H9 (cell line): ENCODE results near the gene GSE1. TPM values are rescaled to one million over a fixed set of nuclear protein-coding genes. Genes with fewer than 3 reads are reported as not detected.

Source experiments
- DNase-seq: peaks from one replicate; pipeline ENCODE4 v3.0.0-alpha.2; 2017
- H2AFZ ChIP-seq: one replicate; pipeline ENCODE4 v1.6.1; 2013; ENCODE audit warnings: mild to moderate bottlenecking, low read length, control low read depth, moderate library complexity
- H2AK5ac ChIP-seq: 2 replicates; pipeline ENCODE4 v1.6.1; 2013; ENCODE audit warnings: low read length, control low read depth, mixed read lengths; ENCODE audit not compliant: insufficient read length
- H2BK120ac ChIP-seq: one replicate; pipeline ENCODE4 v1.6.1; 2013; ENCODE audit warnings: low read depth, mild to moderate bottlenecking, low read length, control low read depth, inconsistent platforms; ENCODE audit not compliant: poor library complexity, severe bottlenecking
- H2BK12ac ChIP-seq: 2 replicates; pipeline ENCODE4 v1.6.1; 2013; ENCODE audit warnings: low read length, control low read depth, mixed read lengths, low read depth; ENCODE audit not compliant: insufficient read length
- H2BK15ac ChIP-seq: 2 replicates; pipeline ENCODE4 v1.6.1; 2013; ENCODE audit warnings: low read depth, low read length, control low read depth
- H2BK20ac ChIP-seq: one replicate; pipeline ENCODE4 v1.6.1; 2013; ENCODE audit warnings: low read depth, mild to moderate bottlenecking, low read length, control low read depth, inconsistent platforms; ENCODE audit not compliant: poor library complexity, severe bottlenecking
- H2BK5ac ChIP-seq: 2 replicates; pipeline ENCODE4 v1.6.1; 2013; ENCODE audit warnings: low read length, control low read depth, mixed read lengths; ENCODE audit not compliant: insufficient read length
- H3K14ac ChIP-seq: 2 replicates; pipeline ENCODE4 v1.6.1; 2013; ENCODE audit warnings: low read length, control low read depth; ENCODE audit not compliant: insufficient read depth
- H3K18ac ChIP-seq: 2 replicates; pipeline ENCODE4 v1.6.1; 2013; ENCODE audit warnings: low read depth, mild to moderate bottlenecking, mixed read lengths, low read length, control low read depth; ENCODE audit not compliant: insufficient read length
- H3K23ac ChIP-seq: 2 replicates; pipeline ENCODE4 v1.6.1; 2013; ENCODE audit warnings: low read length, control low read depth, mixed read lengths, low read depth; ENCODE audit not compliant: insufficient read length
- H3K23me2 ChIP-seq: 2 replicates; pipeline ENCODE4 v1.6.1; 2013; ENCODE audit warnings: low read depth, mild to moderate bottlenecking, mixed read lengths, low read length, control low read depth; ENCODE audit not compliant: insufficient read length, poor library complexity, severe bottlenecking
- H3K27ac ChIP-seq: 2 replicates; pipeline ENCODE4 v1.5.1; 2013; ENCODE audit warnings: low read length, control low read depth, mixed read lengths, low read depth; ENCODE audit not compliant: insufficient read length
- H3K27me3 ChIP-seq: 2 replicates; pipeline ENCODE4 v1.6.1; 2013; ENCODE audit warnings: low read length, control low read depth, inconsistent platforms; ENCODE audit not compliant: insufficient read depth
- H3K4ac ChIP-seq: 2 replicates; pipeline ENCODE4 v1.6.1; 2013; ENCODE audit warnings: low read depth, mild to moderate bottlenecking, control low read depth, inconsistent platforms, low read length, moderate library complexity
- H3K4me1 ChIP-seq: 2 replicates; pipeline ENCODE4 v1.6.1; 2013; ENCODE audit warnings: low read length, control low read depth, inconsistent platforms; ENCODE audit not compliant: insufficient read depth
- H3K4me2 ChIP-seq: 2 replicates; pipeline ENCODE4 v1.6.1; 2013; ENCODE audit warnings: low read length, control low read depth, mixed read lengths; ENCODE audit not compliant: insufficient read length, insufficient read depth
- H3K56ac ChIP-seq: 2 replicates; pipeline ENCODE4 v1.6.1; 2013; ENCODE audit warnings: low read depth, mild to moderate bottlenecking, mixed read lengths, low read length, control low read depth; ENCODE audit not compliant: insufficient read length
- H3K79me1 ChIP-seq: 2 replicates; pipeline ENCODE4 v1.6.1; 2013; ENCODE audit warnings: low read depth, mild to moderate bottlenecking, moderate library complexity, low read length, control low read depth, inconsistent platforms; ENCODE audit not compliant: insufficient read depth, poor library complexity, severe bottlenecking
- H3K79me2 ChIP-seq: 2 replicates; pipeline ENCODE4 v1.6.1; 2013; ENCODE audit warnings: low read length, control low read depth, inconsistent platforms; ENCODE audit not compliant: insufficient read depth
- H3K9ac ChIP-seq: 2 replicates; pipeline ENCODE4 v1.6.1; 2013; ENCODE audit warnings: low read length, control low read depth, mixed read lengths; ENCODE audit not compliant: insufficient read length; ENCODE audit errors: extremely low read depth
- H3K9me3 ChIP-seq: one replicate; pipeline ENCODE4 v1.6.1; 2013; ENCODE audit warnings: low read depth, low read length, inconsistent platforms; ENCODE audit not compliant: control insufficient read depth
- H3T11ph ChIP-seq: one replicate; pipeline ENCODE4 v1.6.1; 2013; ENCODE audit warnings: mild to moderate bottlenecking, low read length, control low read depth, inconsistent platforms
- H4K20me1 ChIP-seq: one replicate; pipeline ENCODE4 v1.6.1; 2013; ENCODE audit not compliant: control insufficient read depth, insufficient read length, insufficient read depth
- H4K5ac ChIP-seq: 2 replicates; pipeline ENCODE4 v1.6.1; 2013; ENCODE audit warnings: low read depth, mild to moderate bottlenecking, mixed read lengths, low read length, control low read depth; ENCODE audit not compliant: insufficient read length
- H4K8ac ChIP-seq: replicated peaks from 2 replicates; pipeline ENCODE4 v1.6.1; 2013; ENCODE audit warnings: low read length, control low read depth, mixed read lengths, low read depth; ENCODE audit not compliant: insufficient read length
- H4K91ac ChIP-seq: 2 replicates; pipeline ENCODE4 v1.6.1; 2013; ENCODE audit warnings: low read depth, mild to moderate bottlenecking, moderate library complexity, mixed read lengths, low read length, control low read depth; ENCODE audit not compliant: insufficient read length
- H3K27ac Mint-ChIP-seq, 3 experiments: 2 replicates in 2 of 3; 3 replicates in 1 of 3; pipeline ENCODE4 v1.8.0; 2020 to 2021; ENCODE audit warnings: mixed read lengths in 3 of 3, mild to moderate bottlenecking in 1 of 3, moderate library complexity in 1 of 3
- H3K27me3 Mint-ChIP-seq: 2 replicates; pipeline ENCODE4 v1.8.0; 2021; ENCODE audit warnings: low read depth, mild to moderate bottlenecking, moderate library complexity, mixed read lengths
- H3K36me3 Mint-ChIP-seq, 3 experiments: 2 replicates in 2 of 3; 3 replicates in 1 of 3; pipeline ENCODE4 v1.8.0; 2020 to 2021; ENCODE audit warnings: low read depth in 3 of 3, mixed read lengths in 3 of 3; ENCODE audit not compliant: insufficient read depth in 1 of 3
- H3K4me1 Mint-ChIP-seq, 2 experiments: 2 replicates each; pipeline ENCODE4 v1.8.0; 2020; ENCODE audit warnings: mixed read lengths in 2 of 2
- H3K4me3 Mint-ChIP-seq, 2 experiments: 2 replicates in 1 of 2; 3 replicates in 1 of 2; pipeline ENCODE4 v1.8.0; 2020 to 2021; ENCODE audit warnings: mild to moderate bottlenecking in 2 of 2, mixed read lengths in 2 of 2, moderate library complexity in 1 of 2
- H3K9me3 Mint-ChIP-seq, 2 experiments: 2 replicates in 1 of 2; 3 replicates in 1 of 2; pipeline ENCODE4 v1.8.0; 2020; ENCODE audit warnings: mild to moderate bottlenecking in 2 of 2, mixed read lengths in 2 of 2, moderate library complexity in 1 of 2
- WGBS: extraction: QIAGEN DNeasy Blood & Tissue Kit; methylation state at CpG from one replicate; pipeline ENCODE4 v1.1.7; 2013; ENCODE audit warnings: missing lambda C conversion rate, low lambda C conversion rate, mixed read lengths; ENCODE audit not compliant: insufficient read length; ENCODE audit errors: extremely low coverage; 5-methylcytosine and 5-hydroxymethylcytosine counted together
- total RNA-seq: library from RNA; stranded (reverse); gene quantifications from 2 replicates; pipeline ENCODE4 v1.2.1, GENCODE V29; 2021
- TF ChIP-seq, protein P1 (sequence below): fragments of 200-600 bp; sonication (generic); conservative IDR thresholded peaks from 3 replicates; pipeline ENCODE4 v1.8.0; 2021; ENCODE audit warnings: antibody characterized with exemption, mild to moderate bottlenecking

Gene GSE1
- total RNA-seq, 1 experiment from 2014 or later: 125 TPM

DNA sequence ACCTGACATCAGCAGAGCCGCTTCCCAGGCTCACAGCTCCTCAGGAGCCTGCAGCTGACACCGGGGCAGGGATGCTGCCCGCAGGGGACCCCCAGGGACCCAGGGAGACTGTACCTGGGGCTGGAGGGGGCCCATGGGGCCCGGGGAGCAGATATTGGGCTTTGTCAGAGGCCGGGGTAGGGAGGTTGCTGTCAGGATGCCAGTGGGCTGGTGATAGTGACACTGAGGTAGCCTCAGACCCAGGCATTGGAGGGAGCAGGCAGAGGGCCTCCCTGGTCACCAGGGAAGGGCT lies 15.1 kb downstream of the GSE1 start:
- TF ChIP-seq, protein P1, sequence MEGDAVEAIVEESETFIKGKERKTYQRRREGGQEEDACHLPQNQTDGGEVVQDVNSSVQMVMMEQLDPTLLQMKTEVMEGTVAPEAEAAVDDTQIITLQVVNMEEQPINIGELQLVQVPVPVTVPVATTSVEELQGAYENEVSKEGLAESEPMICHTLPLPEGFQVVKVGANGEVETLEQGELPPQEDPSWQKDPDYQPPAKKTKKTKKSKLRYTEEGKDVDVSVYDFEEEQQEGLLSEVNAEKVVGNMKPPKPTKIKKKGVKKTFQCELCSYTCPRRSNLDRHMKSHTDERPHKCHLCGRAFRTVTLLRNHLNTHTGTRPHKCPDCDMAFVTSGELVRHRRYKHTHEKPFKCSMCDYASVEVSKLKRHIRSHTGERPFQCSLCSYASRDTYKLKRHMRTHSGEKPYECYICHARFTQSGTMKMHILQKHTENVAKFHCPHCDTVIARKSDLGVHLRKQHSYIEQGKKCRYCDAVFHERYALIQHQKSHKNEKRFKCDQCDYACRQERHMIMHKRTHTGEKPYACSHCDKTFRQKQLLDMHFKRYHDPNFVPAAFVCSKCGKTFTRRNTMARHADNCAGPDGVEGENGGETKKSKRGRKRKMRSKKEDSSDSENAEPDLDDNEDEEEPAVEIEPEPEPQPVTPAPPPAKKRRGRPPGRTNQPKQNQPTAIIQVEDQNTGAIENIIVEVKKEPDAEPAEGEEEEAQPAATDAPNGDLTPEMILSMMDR: no peak
- H3K14ac ChIP-seq: no peak overlapping the region
- H2BK120ac ChIP-seq: no peak overlapping the region
- H3K27me3 Mint-ChIP-seq: no peaks in the 10 kb centered on the region
- H3K9ac ChIP-seq: no peak overlapping the region
- peaks cover 51% of the 10 kb centered on the region; the same call in 1 of the 2 replicates for H3K79me2 ChIP-seq
- no peak overlapping the region for H3T11ph ChIP-seq
- H4K20me1 ChIP-seq: peaks cover 8% of the 10 kb centered on the region
- DNase-seq: no peak
- H2AFZ ChIP-seq: no peak overlapping the region
- H3K4me1 ChIP-seq: peaks cover 3% of the 10 kb centered on the region; the same call in 1 of the 2 replicates
- peaks cover 23 to 39% of the 10 kb centered on the region in 2 experiments for H3K4me1 Mint-ChIP-seq
- no peak overlapping the region for H4K8ac ChIP-seq
- H3K27ac ChIP-seq: no peak overlapping the region
- no peak overlapping the region for H2BK12ac ChIP-seq
- H3K79me1 ChIP-seq: peaks cover 12% of the 10 kb centered on the region
- H3K27me3 ChIP-seq: no peaks in the 10 kb centered on the region
- no peak overlapping the region for H3K4ac ChIP-seq
- no peak overlapping the region for H2BK20ac ChIP-seq
- H3K56ac ChIP-seq: no peak overlapping the region
- H3K9me3 ChIP-seq: no peaks in the 10 kb centered on the region
- no peak overlapping the region for H3K27ac Mint-ChIP-seq
- H3K4me3 Mint-ChIP-seq: no peak overlapping the region
- peaks cover 11 to 14% of the 10 kb centered on the region in 2 experiments for H3K9me3 Mint-ChIP-seq
- no peak overlapping the region for H3K18ac ChIP-seq
- H3K36me3 Mint-ChIP-seq: peaks cover 19 to 29% (median 26%) of the 10 kb centered on the region in 3 experiments
- no peak overlapping the region for H4K91ac ChIP-seq
- WGBS: no CpG with 5 or more reads among the region's 5 CpGs
- H2BK5ac ChIP-seq: no peak overlapping the region
- H2BK15ac ChIP-seq: no peak overlapping the region
- H3K23ac ChIP-seq: no peak overlapping the region
- H4K5ac ChIP-seq: no peak overlapping the region
- no peaks in the 10 kb centered on the region for H3K23me2 ChIP-seq
- no peak overlapping the region for H3K4me2 ChIP-seq
- H2AK5ac ChIP-seq: no peak overlapping the region
